RWPE1 (cell line): ENCODE measurements around the gene SH3GL3.
A peak's percentile ranks its signal among the peaks of the same experiment; 100 is the strongest.

ENCODE experiments used
- CTCF ChIA-PET: fragments of 350-600 bp; sonication (Branson Sonifier 250); formaldehyde crosslinking; extraction: SDS; loops from one replicate; lab custom pipeline; 2021; lab: Yijun Ruan, JAX
- POLR2A ChIA-PET: fragments of 400-600 bp; formaldehyde crosslinking; extraction: SDS; loops from one replicate; lab custom pipeline; 2020; ENCODE audit warnings: antibody characterized with exemption; ENCODE audit not compliant: low non-redundant PET; lab: Yijun Ruan, JAX
- DNase-seq: peaks from one replicate; pipeline ENCODE4 v3.0.0; 2012; ENCODE audit warnings: low spot score
- H3K27ac ChIP-seq: fragments of 450-650 bp; 2 replicates; pipeline ENCODE4 v1.5.1; 2017
- TF ChIP-seq, protein P1 (sequence below): fragments of 450-650 bp; conservative IDR thresholded peaks from 2 replicates; pipeline ENCODE4 v1.5.1; 2017; ENCODE audit warnings: low read depth, mild to moderate bottlenecking

The SH3GL3 gene

DNA sequence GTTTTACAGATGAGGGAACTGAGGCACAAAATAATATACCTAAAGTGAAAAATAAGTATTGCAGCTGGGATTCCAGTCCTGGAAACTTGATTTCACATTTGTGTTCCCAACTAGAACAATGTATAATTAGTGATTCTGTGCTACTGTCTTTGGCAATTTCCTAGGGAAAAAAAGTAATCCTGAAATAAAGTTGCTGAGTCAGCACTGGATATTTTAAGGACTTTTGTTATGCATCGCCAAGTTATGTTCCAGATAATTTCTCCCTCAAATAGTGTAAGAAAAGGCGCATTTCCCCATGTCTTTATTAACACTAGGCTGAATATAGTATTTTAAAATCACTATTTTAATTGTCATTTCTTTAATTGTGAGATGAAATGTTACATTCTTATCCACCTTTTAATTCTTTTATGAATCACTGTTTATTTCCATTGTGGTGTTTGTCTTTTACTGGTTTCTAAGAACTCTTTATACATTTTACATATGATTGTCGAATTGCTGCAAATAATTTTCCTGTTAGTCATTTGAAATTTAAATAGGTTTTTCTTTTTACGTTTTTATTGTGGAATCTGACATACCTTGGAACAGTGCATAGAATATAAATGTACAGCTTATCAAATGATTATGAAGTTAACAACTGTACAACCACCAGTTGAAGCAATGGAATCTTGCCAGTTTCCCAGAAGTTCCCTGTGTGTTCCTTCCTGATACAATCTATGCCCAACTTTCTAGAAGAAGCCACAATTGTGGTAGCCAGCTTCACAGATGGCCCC, 56.6 kb downstream of the SH3GL3 start:
- no peak for DNase-seq
- ChIA-PET CTCF (no interaction called here), POLR2A (no interaction called here)
- H3K27ac ChIP-seq, result no peak overlapping the region
- TF ChIP-seq, protein P1, sequence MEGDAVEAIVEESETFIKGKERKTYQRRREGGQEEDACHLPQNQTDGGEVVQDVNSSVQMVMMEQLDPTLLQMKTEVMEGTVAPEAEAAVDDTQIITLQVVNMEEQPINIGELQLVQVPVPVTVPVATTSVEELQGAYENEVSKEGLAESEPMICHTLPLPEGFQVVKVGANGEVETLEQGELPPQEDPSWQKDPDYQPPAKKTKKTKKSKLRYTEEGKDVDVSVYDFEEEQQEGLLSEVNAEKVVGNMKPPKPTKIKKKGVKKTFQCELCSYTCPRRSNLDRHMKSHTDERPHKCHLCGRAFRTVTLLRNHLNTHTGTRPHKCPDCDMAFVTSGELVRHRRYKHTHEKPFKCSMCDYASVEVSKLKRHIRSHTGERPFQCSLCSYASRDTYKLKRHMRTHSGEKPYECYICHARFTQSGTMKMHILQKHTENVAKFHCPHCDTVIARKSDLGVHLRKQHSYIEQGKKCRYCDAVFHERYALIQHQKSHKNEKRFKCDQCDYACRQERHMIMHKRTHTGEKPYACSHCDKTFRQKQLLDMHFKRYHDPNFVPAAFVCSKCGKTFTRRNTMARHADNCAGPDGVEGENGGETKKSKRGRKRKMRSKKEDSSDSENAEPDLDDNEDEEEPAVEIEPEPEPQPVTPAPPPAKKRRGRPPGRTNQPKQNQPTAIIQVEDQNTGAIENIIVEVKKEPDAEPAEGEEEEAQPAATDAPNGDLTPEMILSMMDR, result no peak

DNA sequence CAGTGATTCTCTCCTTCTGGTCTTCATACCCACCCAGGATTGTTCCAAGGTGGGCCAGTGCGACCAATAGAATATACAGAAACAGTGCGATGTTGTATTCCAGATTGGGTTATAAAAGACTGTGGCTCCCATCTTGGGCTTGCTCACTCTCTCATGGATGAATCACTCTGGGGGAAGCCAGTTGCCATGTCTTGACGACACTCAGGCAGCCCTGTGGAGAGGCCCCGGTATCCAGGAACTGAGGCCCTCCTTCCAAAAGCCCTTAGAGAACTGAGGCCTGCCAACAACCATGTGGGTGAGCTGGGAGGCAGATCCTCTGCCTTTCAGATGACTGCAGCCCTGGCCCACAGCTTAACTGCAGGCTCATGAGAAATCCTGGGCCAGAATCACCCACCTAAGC, 57.2 kb downstream of the SH3GL3 start:
- no peak for DNase-seq
- ChIA-PET POLR2A (no interaction called here), CTCF (no interaction called here)
- TF ChIP-seq, protein P1, result no peak
- no peak overlapping the region for H3K27ac ChIP-seq

DNA sequence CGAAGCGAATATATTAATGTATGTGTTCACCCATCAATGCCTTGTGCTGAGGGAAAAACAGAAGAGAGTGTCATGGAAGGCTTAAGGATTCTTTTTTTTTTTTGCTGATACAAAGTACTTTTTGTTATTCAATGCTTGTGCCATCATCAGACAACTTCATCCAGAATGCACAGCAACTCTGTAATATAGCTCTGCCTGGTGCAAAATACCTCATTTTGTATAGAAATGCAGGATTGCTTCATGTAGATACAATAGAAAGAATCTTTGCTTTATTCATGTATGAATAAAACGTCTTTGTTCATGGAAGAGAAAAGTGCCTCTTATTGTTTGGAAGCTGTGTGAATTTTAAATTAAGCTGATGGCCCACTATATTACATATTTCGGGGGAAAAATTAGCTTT, 62.9 kb downstream of the SH3GL3 start:
- TF ChIP-seq, protein P1, result no peak
- DNase-seq, result no peak
- CTCF ChIA-PET, result no interaction called here
- H3K27ac ChIP-seq, result no peak overlapping the region
- POLR2A ChIA-PET, result no interaction called here

DNA sequence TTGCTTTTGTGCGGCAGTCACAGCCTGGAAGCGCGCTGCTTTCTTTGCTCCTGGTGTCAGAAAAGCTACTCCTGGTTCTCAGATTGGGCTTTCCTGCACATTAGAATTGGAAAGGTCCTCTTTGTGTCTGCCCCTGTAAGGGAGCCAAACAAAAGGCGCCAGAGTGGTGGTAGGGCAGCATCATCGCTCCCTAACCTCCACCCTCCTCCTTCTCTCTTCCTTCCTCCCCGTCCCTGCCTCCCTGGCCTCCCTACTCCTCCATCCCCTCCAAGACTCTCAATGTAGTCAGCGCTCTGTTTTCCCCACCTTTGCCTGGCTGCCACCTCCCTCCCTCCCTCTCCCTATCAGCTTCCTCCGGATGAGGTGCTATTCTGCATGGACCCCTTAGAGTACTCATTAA, 65.3 kb downstream of the SH3GL3 start:
- TF ChIP-seq, protein P1, result no peak
- H3K27ac ChIP-seq, result no peak overlapping the region
- DNase-seq, result no peak
- POLR2A ChIA-PET, result no interaction called here
- CTCF ChIA-PET, result no interaction called here

- CTCF ChIA-PET, result no interaction called here
- no peak for DNase-seq
- no peak overlapping the region for H3K27ac ChIP-seq
- TF ChIP-seq, protein P1, result no peak
- POLR2A ChIA-PET, result no interaction called here
Measured at GRCh38 chr15:83514584-83514983, 67.4 kb downstream of the SH3GL3 start.

GRCh38 chr15:83515164-83515563, 68.0 kb downstream of the SH3GL3 start:
- POLR2A ChIA-PET, result no interaction called here
- peak; percentile 12 for DNase-seq
- TF ChIP-seq, protein P1, result no peak
- no peak overlapping the region for H3K27ac ChIP-seq
- CTCF ChIA-PET, result interaction anchor here (0.6 kb wide), 1 partner anchor 520 kb away, joined by 3 read pairs; no protein-coding TSS in a partner anchor
